HG03354 (cell line): ENCODE measurements around the gene KRTAP9-9.
"Not testable (repeated sequence)": the region's sequence is repeated elsewhere in the genome, so short reads cannot be mapped to it uniquely, and the experiment has no call there.

Experiments
- ATAC-seq: cut with Tn5 transposase; IDR thresholded peaks from one replicate; pipeline ENCODE4 v1.9.1; 2021; ENCODE audit warnings: mild to moderate bottlenecking; ENCODE audit not compliant: unreplicated experiment, poor library complexity, severe bottlenecking

The KRTAP9-9 gene

GRCh38 chr17:41263212-41263611 is 8.0 kb downstream of the KRTAP9-9 start:
- ATAC-seq = no peak

DNA sequence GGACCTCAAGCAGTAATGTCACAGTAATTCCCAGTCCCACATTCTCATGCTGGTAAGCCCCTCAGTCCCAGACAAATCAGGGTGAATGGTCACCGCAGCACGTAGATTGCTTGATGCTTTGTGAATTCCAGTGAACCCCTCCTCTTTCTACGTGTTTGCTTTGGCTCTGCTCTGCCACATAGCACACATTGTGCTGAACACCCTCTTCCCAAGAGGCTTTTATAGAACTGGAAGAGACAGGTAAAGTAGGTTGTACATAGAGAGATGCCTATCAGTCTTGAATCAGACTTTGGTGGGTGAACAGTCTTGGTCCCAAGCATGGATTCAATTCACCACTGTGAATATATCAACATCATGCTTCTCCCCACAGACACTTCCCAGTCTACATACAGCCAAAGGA is 9.4 kb downstream of the KRTAP9-9 start:
- no peak for ATAC-seq

DNA sequence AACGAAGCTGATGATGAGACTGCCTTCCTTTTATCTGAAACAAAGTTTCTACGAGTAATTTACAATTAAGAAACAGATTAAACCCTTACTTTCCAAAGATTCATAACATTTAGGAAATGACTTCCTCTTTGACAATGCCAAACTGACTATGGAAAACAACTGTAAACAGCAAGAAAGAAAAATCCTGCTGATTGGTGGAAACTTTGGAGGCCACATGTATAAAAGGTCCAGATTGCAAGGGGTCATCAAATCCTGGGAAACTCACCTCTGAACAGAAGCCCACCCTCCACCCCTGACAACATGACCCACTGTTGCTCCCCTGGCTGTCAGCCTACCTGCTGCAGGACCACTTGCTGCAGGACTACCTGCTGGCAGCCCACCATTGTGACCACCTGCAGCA is 9.9 kb downstream of the KRTAP9-9 start, which contains the start of gene KRTAP9-6:
Gene KRTAP9-6, plus strand, starts transcription at position 301 of the 400 bp plus-strand sequence. Its CDS starts 0 bp downstream, at position 301.
- no peak for ATAC-seq

DNA sequence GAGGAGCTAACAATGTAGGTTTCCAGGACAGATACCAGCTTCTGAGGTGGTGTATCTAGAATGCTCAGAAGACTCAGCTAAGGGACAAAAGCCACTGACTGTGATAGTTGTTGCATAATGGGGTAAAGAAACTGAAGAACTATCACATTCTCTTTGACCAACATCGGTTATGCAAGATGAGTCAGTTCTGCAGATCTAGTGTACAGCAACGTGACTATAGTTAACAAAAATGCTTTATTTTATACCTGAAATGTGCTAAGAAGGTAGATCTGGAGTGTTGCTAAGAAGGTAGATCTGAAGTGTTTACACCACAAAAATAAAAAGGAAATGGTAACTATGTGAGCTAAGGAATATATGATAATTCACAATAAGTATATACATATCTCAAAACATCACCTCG is 12.5 kb downstream of the KRTAP9-9 start:
- no peak for ATAC-seq

DNA sequence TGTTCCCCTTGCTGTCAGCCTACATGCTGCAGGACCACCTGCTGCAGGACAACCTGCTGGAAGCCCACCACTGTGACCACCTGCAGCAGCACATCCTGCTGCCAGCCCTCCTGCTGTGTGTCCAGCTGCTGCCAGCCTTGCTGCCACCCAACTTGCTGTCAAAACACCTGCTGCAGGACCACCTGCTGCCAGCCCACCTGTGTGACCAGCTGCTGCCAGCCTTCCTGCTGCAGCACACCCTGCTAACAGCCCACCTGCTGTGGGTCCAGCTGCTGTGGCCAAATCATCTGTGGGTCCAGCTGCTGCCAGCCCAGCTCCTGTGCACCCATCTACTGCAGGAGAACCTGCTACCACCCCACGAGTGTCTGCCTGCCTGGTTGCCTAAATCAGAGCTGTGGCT is 16.1 kb downstream of the KRTAP9-9 start:
- ATAC-seq = not testable (repeated sequence)

GRCh38 chr17:41271858-41272257 is 16.7 kb downstream of the KRTAP9-9 start:
- no peak for ATAC-seq

GRCh38 chr17:41275648-41276190 is 20.5 kb downstream of the KRTAP9-9 start, which contains the start of gene KRTAP9-7:
TSS of gene KRTAP9-7 (plus strand) at chr17:41275698. CDS start at chr17:41275698, 0 bp downstream.
- not testable (repeated sequence) for ATAC-seq

GRCh38 chr17:41278176-41278955 is 23.2 kb downstream of the KRTAP9-9 start:
- no peak for ATAC-seq

DNA sequence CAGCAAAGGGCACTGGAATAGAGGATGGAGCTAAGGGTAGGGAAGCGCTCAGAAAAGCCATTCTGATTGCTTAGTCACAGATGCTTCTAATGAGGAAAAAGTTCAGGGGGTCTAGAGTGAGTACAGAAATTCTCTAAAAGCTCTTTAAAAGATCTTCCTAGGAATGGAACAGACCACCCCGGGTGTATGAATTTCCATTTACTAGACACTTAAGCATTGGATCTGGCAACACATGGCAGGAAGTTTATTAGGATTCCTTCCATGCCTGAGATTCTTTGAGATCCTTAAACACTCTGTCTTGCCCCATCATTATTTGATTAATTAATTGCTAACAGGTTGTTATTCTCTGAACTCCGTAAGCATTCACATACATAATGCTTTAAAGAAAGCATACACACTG is 28.9 kb downstream of the KRTAP9-9 start:
- no peak for ATAC-seq

GRCh38 chr17:41284546-41284945 is 29.4 kb downstream of the KRTAP9-9 start:
- no peak for ATAC-seq

- no peak for ATAC-seq
These were observed 31.9 kb downstream of the KRTAP9-9 start for GRCh38 chr17:41287050-41287449.

- no peak for ATAC-seq
These were observed 38.8 kb downstream of the KRTAP9-9 start for GRCh38 chr17:41294016-41294415.

- ATAC-seq = no peak
These were observed 41.7 kb downstream of the KRTAP9-9 start for GRCh38 chr17:41296846-41297245.

- ATAC-seq = no peak
These were observed 43.4 kb downstream of the KRTAP9-9 start for GRCh38 chr17:41298458-41299135.

DNA sequence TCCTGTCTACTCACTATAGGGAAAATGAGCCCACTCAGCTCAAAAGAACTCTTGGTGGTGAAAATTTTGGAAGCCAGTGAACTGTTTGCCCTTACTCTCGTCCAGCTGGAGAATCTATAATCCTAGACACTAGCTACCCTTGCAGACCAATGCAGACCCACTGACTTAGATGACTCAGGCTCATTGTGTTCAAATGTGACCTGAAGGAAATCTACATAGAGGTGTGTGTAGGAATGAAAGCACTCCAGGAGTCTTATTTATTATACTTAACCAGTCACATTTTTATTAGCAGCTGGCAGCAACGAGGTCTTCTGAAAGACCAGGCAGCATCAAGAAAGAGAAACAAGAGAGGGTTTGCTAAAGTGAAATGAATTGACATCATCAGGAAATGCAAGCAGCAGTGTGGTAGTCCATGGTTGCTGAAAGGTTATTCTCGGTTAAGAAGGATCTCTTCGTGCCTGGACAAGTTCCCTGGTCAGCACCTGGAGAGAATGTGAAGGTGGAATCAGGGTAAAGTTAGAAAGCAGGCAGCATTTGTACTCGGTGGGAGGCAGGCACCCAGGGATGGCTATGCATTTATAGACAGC is 46.1 kb downstream of the KRTAP9-9 start:
- ATAC-seq = no peak

GRCh38 chr17:41301916-41302901 is 47.0 kb downstream of the KRTAP9-9 start, which contains the start of gene KRTAP29-1:
TSS of gene KRTAP29-1 (minus strand) at chr17:41302851. CDS start at chr17:41302851, 0 bp downstream.
- no peak for ATAC-seq

DNA sequence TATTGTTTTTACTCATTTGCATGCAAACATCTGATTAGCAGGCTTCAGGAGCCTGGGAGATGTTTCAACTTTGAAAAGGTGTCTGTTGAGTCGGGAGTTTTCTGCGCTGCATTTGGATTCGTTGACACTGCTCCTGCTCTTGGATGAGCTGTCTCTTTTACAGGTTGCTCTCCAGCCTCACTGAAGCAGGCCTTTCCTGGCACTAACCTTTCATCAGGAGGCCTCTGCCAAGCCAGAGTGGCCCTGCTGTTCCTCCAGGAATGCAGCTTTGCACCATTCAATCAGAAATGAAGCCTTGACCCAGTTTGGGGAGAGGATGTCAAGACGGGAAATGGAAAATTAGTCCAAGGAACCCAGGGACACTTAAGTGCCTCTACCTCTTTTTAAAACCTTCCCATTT is 47.8 kb downstream of the KRTAP9-9 start:
- ATAC-seq = no peak

- ATAC-seq = no peak
These were observed 48.9 kb downstream of the KRTAP9-9 start for GRCh38 chr17:41304091-41304490.
